Esophagus squamous epithelium (tissue), 4 donors: ENCODE data around the gene GOSR1.

Experiments used
- POLR2A ChIP-seq, 4 donors: fragments of 450-650 bp; IDR thresholded peaks; one replicate each; pipeline ENCODE4 v1.6.1; 2017; ENCODE audit warnings: antibody characterized with exemption in 4 of 4, mild to moderate bottlenecking in 4 of 4, moderate library complexity in 3 of 4
- TF ChIP-seq, protein P1 (sequence below), 6 experiments: fragments of 450-650 bp in 4 of 6; fragments of 200-600 bp in 2 of 6; sonication (generic) in 2 of 6; IDR thresholded peaks; one replicate each; pipeline ENCODE4 v1.5.1; 2016 to 2019; ENCODE audit warnings: antibody characterized with exemption in 6 of 6, mild to moderate bottlenecking in 4 of 6, moderate library complexity in 4 of 6

DNA sequence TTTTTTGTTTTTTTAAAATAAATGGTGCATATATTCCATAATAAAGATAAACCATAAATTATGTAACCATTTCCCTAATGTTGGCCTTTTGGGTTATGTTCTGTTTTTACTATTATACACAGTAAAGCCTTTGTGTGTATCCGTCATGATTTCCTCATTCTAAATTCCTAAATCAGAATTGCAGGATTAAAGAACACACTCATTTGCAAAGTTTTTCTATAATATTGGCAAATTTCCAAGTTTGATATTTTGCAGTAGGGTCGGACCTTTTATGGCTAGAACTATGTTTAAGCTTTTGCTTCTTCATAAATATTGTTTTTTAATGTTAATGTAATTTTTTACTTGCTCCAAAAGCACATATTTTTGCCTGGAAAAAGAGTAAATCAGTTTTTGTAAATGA lies 16.6 kb downstream of the GOSR1 start:
- TF ChIP-seq, protein P1, sequence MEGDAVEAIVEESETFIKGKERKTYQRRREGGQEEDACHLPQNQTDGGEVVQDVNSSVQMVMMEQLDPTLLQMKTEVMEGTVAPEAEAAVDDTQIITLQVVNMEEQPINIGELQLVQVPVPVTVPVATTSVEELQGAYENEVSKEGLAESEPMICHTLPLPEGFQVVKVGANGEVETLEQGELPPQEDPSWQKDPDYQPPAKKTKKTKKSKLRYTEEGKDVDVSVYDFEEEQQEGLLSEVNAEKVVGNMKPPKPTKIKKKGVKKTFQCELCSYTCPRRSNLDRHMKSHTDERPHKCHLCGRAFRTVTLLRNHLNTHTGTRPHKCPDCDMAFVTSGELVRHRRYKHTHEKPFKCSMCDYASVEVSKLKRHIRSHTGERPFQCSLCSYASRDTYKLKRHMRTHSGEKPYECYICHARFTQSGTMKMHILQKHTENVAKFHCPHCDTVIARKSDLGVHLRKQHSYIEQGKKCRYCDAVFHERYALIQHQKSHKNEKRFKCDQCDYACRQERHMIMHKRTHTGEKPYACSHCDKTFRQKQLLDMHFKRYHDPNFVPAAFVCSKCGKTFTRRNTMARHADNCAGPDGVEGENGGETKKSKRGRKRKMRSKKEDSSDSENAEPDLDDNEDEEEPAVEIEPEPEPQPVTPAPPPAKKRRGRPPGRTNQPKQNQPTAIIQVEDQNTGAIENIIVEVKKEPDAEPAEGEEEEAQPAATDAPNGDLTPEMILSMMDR (IDR thresholded peaks at IDR 0.05): no peak
- TF ChIP-seq POLR2A (IDR thresholded peaks at IDR 0.05): no peak
